Glomerular endothelial cell (primary cell): ENCODE measurements around the gene KMT2B. TPM values are rescaled to one million over a fixed set of nuclear protein-coding genes. Genes with fewer than 3 reads are reported as not detected.
"Not testable (repeated sequence)": the region's sequence is repeated elsewhere in the genome, so short reads cannot be mapped to it uniquely, and the experiment has no call there.

ENCODE experiments used
- DNase-seq: peaks from one replicate; pipeline ENCODE4 v3.0.0-alpha.2; 2011; ENCODE audit warnings: low read depth, low spot score; ENCODE audit errors: extremely low read depth
- total RNA-seq: library from RNA; depleted of rRNA; stranded (reverse); fragments of >200 nt; gene quantifications from 2 replicates; pipeline ENCODE4 v1.2.3, GENCODE V29; 2015

The KMT2B gene
- total RNA-seq, 1 donor from 2014 or later: 34.4 TPM

DNA sequence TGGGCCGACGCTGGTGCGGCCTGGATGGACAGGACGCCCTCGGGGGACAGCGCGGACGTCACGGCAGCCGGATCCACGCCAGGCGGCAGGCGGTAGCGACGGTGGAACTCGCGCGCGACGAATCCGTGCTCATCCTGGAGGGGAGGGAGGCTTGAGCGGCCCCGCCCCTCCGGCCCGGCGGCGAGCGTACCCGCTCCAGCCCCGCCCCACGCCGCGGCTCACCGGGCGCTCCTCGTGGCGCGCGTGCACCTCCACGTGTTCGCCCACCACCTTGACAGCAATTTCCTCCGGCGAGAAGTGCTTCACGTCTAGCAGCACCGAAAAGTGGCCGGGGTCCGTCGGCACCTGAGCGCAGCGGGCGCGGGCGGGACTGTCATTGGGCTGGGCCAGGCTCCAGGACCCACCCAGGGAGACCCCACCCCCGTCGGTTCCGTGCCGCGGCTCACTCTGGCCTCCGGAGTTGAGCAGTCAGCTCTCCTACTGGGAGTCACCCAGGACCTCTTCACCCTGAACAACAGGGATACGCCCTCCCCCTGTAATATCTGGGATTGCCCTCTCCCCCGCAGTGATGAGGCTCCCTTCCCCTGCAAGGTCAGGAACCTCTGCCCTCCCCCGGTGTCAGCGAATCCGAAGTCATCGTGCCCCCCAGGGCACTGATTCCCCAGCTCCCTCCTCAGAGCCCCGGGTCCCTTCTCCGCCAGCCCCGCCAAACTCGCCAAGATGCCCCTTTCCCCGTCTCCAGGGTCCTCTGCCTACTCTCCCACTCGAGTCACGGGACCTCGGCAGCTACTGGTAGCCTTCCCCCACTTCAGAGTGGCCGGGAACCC, 38.0 kb downstream of the KMT2B start:
- no peak for DNase-seq

DNA sequence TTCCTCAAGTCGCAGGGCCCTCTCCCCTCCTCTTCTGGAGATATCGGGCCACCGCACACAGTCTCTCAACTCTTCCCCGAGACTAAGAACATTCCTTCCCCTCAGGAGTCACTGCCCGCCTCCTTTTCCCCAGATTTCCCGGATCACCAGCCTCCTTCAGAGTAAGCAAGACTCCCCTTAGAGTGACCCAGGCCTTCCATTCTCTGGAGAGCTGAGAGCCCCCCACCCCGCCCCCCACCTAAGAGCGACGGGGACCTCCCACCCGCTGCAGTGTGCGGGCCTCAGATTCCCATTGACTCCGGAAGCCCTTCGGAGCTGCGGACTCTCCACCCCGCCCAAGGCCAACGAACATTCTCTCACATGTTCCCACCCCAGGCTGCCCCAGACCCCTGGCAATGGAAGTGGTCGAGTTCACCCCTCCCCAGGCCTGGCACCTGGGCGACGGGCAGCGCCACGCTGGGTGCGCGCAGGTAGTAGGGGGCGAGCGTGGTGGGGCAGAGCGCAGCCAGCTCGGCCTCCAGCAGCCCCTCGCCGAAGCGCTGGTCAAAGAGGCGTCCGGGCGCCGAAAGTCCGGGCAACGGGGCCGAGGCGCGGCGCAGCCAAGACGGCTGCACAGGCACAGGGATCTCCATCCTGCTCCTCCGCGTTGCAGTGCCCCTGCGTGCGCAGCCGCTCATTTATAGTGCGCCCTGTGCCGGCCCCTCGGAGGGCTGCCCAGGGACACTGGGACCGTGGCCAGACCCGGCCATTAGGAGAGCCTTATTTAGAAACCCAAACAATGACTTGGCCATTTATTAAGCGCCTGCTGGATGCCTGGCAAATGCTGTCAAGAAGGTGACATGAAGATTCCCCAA, 38.8 kb downstream of the KMT2B start, which contains the start of gene HSPB6:
TSS of gene HSPB6 (minus strand) at position 653 of the 854 bp plus-strand sequence. CDS start at position 632, 21 bp downstream.
- no peak for DNase-seq

- DNase-seq: no peak
Observed at GRCh38 chr19:35757231-35757748, 39.5 kb downstream of the KMT2B start.

GRCh38 chr19:35757749-35758608, 40.2 kb downstream of the KMT2B start, which contains the start of gene PROSER3:
Gene PROSER3 (plus strand): TSS chr19:35758176. CDS start chr19:35758216, 40 bp downstream.
- DNase-seq: peak; percentile 97

DNA sequence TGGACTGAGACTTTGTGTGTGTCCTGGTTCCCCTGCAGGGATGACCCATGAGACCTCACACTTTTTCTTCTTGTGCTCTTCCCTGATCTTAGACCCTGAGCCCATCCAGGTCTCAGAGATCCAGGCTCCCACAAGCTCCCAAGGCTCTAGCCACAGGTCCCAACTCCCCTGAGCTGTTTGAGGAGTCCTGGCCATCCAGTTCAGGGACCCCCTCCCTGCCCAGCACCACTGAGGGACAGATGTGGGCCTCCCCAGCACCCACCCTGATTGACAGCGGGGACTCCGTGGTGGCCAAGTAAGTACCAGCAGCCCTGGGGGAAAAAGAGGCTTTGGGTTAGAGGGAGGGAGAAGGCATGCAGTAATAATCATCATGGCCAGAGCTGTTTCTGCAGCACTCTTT, 41.9 kb downstream of the KMT2B start:
- no peak for DNase-seq

- no peak for DNase-seq
Observed at GRCh38 chr19:35760711-35761349, 43.0 kb downstream of the KMT2B start.

DNA sequence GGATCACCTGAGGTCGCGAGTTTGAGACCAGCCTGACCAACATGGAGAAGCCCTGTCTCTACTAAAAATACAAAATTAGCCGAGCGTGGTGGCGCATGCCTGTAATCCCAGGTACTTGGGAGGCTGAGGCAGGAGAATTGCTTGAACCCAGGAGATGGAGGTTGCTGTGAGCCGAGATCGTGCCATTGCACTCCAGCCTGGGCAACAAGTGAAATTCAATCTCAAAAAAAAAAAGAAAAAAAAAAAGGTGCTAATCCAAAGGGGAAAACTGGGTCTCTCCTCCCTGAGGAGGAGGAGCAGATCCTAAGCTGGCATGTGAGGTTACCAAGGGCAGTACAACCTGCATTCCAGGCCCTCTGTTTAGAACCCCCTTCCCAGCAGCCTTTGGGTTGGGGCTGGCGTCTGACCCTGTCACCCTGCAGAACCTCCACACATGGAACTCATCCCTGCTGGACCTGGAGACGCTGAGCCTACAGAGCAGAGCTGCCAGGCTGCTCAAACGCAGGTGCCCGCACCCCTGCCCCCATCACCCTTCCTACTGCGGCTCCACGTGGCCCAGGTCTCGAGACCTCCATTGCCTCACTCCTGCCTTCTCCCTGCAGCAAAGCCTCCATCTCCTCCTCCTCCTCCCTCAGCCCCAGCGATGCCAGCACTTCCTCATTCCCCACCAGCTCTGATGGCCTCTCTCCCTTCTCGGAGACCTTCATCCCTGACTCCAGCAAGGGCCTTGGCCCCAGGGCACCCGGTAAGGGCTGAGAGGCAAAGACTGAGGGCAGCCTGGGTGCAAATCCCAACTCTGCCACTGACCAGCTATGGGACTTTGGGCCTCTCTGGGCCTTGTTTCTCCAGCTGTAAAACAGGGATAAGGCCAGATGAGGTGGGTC, 46.9 kb downstream of the KMT2B start:
- no peak for DNase-seq

DNA sequence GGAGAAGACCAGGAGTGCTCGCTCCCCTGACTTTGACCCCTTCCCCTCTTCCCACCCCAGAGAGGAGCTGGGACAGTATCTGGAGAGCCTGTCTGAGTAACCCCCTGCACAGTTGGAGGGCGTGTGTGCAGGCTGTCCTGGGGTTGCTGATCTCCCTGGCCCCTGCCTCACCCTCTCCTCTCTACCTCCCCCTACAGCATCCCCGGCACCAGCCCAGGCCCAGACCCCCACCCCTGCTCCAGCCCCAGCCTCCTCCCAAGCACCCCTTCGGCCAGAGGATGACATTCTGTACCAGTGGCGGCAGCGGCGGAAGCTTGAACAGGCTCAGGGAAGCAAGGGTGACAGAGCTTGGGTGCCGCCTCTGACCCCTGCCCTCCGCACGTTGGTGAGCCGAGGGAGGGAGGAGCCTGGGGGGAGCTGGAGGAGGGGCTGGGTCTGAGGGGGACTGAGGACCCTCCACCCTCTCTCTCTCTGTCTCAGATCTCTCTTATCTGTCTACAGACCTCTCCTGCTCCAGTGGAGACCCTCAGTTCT, 48.8 kb downstream of the KMT2B start:
- no peak for DNase-seq

DNA sequence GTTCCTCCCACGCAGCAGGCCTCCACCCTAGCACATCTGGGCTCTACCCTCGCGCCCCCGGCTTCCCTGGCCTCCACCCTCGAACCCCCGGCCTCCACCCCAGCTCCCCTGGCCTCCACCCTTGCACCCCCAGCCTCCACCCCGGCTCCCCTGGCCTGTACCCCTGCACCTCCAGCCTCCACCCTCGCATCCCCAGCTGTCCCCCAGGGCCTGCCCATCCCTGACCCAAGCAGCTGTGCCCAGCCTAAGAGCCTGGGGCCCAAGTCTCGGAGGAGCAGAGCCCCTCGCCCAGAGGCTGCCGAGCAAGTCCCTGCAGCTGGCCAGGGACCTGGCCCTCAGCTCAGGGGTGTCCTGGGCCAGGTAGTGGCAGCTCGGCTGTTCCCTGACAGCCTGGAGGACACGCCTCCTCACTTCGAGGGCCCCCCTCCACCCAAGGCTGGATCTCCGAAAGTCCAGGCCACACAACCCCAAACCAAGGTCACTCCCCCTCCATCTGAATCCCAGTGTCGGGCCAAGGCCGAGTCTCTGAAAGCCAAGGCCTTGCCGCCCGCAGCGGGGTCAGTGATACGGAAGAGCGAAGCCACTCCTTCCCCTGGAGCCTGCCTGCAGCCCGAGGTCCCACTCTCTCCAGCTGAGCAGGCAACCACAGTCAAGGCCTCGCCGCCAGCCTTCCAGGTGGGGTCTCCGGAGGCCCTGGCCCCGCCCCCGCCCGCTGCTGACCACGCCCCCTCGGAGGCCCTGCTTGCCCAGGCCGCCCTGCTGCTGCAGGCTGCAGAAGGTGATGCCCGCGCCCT, 49.7 kb downstream of the KMT2B start:
- DNase-seq: no peak

GRCh38 chr19:35768082-35768421, 50.2 kb downstream of the KMT2B start:
- no peak for DNase-seq

GRCh38 chr19:35772362-35772761, 54.6 kb downstream of the KMT2B start:
- not testable (repeated sequence) for DNase-seq

- no peak for DNase-seq
Observed at GRCh38 chr19:35773020-35773806, 55.4 kb downstream of the KMT2B start.

DNA sequence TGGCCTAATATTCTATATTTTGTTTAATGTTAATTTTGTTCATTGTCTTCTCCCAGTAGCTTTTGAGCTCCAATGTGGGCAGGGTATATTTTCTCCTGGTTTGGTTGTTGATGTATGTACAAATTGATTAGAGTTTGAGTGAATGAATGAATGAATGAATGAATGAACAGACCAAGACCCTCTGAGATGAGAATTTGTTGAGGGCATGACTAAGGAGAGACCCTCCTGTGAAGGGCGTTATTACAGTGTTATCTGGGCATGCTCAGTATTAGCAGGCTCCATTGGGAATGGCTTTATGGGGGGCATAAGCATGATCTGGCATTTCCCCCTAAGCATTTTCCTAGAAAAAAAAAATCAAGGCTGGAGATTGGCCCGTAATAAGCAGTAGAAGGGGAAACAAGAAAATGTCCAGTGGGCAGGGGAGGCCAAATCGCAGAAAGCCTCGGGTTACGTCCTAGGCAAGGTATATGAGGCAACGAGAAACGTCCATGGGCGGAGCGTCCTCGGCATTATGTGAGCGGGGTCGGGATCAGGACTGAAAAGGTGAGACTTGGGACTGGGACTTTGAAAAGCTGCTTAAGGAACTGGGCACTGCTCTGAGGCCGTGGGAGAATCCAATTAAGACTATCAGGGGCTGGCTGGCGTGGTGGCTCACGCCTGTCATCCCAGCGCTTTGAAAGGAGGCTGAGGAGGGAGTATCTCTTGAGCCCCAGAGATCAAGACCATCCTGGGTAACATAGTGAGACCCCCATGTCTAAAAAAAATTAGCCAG, 56.7 kb downstream of the KMT2B start:
- no peak for DNase-seq

DNA sequence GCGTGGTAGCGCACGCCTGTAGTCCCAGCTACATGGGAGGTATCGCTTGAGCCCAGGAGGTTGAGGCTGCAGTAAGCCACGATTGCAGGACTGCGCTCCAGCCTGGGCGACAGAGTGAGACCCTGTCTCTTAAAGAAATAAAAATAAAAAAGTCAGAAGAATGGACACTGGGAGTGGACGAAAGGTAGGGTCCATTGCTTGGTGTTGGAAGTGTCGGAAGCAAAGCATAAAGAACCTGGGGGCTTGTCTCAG, 57.2 kb downstream of the KMT2B start:
- no peak for DNase-seq

GRCh38 chr19:35775298-35776101, 57.7 kb downstream of the KMT2B start, which contains the start of gene ARHGAP33:
Gene ARHGAP33 (plus strand): TSS chr19:35775564. CDS start chr19:35775659, 95 bp downstream.
- peak; percentile 80 for DNase-seq
